Trophoblast cell (in vitro differentiated cells and primary cell): ENCODE results near the gene CCDC63.

Source experiments
- DNase-seq, 2 donors: peaks; one replicate each; pipeline ENCODE4 v3.0.0-alpha.2; 2016
- H2AFZ ChIP-seq: 2 replicates; pipeline ENCODE4 v1.6.1; 2013; ENCODE audit warnings: low read length, moderate library complexity, mild to moderate bottlenecking; ENCODE audit not compliant: insufficient read depth, poor library complexity
- H2AK5ac ChIP-seq: 2 replicates; pipeline ENCODE4 v1.6.1; 2013; ENCODE audit warnings: mild to moderate bottlenecking, low read length
- H2BK120ac ChIP-seq: 2 replicates; pipeline ENCODE4 v1.6.1; 2013; ENCODE audit warnings: low read length, mild to moderate bottlenecking, moderate library complexity; ENCODE audit not compliant: insufficient read depth, poor library complexity
- H2BK12ac ChIP-seq: 2 replicates; pipeline ENCODE4 v1.6.1; 2013; ENCODE audit warnings: mild to moderate bottlenecking, low read length, moderate library complexity
- H2BK5ac ChIP-seq: 2 replicates; pipeline ENCODE4 v1.6.1; 2013; ENCODE audit warnings: low read length, low read depth, moderate library complexity, mild to moderate bottlenecking; ENCODE audit not compliant: poor library complexity
- H3K14ac ChIP-seq: 2 replicates; pipeline ENCODE4 v1.6.1; 2013; ENCODE audit warnings: mild to moderate bottlenecking, low read length
- H3K18ac ChIP-seq: 2 replicates; pipeline ENCODE4 v1.6.1; 2013; ENCODE audit warnings: mild to moderate bottlenecking, low read length
- H3K23ac ChIP-seq: 2 replicates; pipeline ENCODE4 v1.6.1; 2013; ENCODE audit warnings: low read length
- H3K27ac ChIP-seq: 2 replicates; pipeline ENCODE4 v1.5.1; 2013; ENCODE audit warnings: low read depth, mild to moderate bottlenecking, inconsistent platforms, low read length, moderate library complexity
- H3K27me3 ChIP-seq: 2 replicates; pipeline ENCODE4 v1.6.1; 2013; ENCODE audit warnings: inconsistent platforms, mild to moderate bottlenecking, low read length, moderate library complexity; ENCODE audit not compliant: insufficient read depth
- H3K36me3 ChIP-seq, 2 experiments: 1 replicate in 1 of 2; 2 replicates in 1 of 2; pipeline ENCODE4 v1.6.1; 2013; ENCODE audit warnings: low read length in 2 of 2, mild to moderate bottlenecking in 2 of 2, moderate library complexity in 1 of 2; ENCODE audit not compliant: insufficient read depth in 2 of 2, control insufficient read depth in 1 of 2
- H3K4ac ChIP-seq: 2 replicates; pipeline ENCODE4 v1.6.1; 2013; ENCODE audit warnings: low read depth, mild to moderate bottlenecking, low read length, moderate library complexity
- H3K4me1 ChIP-seq, 2 experiments: 1 replicate in 1 of 2; 2 replicates in 1 of 2; pipeline ENCODE4 v1.6.1; 2013; ENCODE audit warnings: low read length in 2 of 2, mild to moderate bottlenecking in 2 of 2, moderate library complexity in 1 of 2; ENCODE audit not compliant: insufficient read depth in 2 of 2, control insufficient read depth in 1 of 2
- H3K4me2 ChIP-seq: 2 replicates; pipeline ENCODE4 v1.6.1; 2013; ENCODE audit warnings: inconsistent platforms, mild to moderate bottlenecking, low read length, moderate library complexity
- H3K4me3 ChIP-seq: 2 replicates; pipeline ENCODE4 v1.5.1; 2013; ENCODE audit warnings: mild to moderate bottlenecking, low read depth, low read length, inconsistent platforms
- H3K79me1 ChIP-seq: one replicate; pipeline ENCODE4 v1.6.1; 2013; ENCODE audit warnings: low read length
- H3K79me2 ChIP-seq: 2 replicates; pipeline ENCODE4 v1.6.1; 2013; ENCODE audit warnings: low read length, mild to moderate bottlenecking; ENCODE audit not compliant: control insufficient read depth, insufficient read depth, poor library complexity
- H3K9ac ChIP-seq: 2 replicates; pipeline ENCODE4 v1.6.1; 2013; ENCODE audit warnings: mild to moderate bottlenecking, low read length
- H3K9me3 ChIP-seq: 2 replicates; pipeline ENCODE4 v1.6.1; 2013; ENCODE audit warnings: low read depth, mild to moderate bottlenecking, control low read depth, inconsistent platforms, low read length; ENCODE audit not compliant: insufficient read depth
- H4K12ac ChIP-seq: 2 replicates; pipeline ENCODE4 v1.6.1; 2013; ENCODE audit warnings: low read depth, mild to moderate bottlenecking, low read length, moderate library complexity
- H4K8ac ChIP-seq: 2 replicates; pipeline ENCODE4 v1.6.1; 2013; ENCODE audit warnings: low read depth, mild to moderate bottlenecking, low read length, moderate library complexity
- H4K91ac ChIP-seq: one replicate; pipeline ENCODE4 v1.6.1; 2013; ENCODE audit warnings: low read depth, mild to moderate bottlenecking, low read length, moderate library complexity
- whole genome bisulfite sequencing: extraction: QIAGEN DNeasy Blood & Tissue Kit; methylation state at CpG from one replicate; pipeline ENCODE4 v1.1.7; 2013; ENCODE audit warnings: missing lambda C conversion rate; ENCODE audit not compliant: insufficient read length, insufficient coverage; ENCODE audit errors: extremely low coverage; 5-methylcytosine and 5-hydroxymethylcytosine counted together

The CCDC63 gene

GRCh38 chr12:110916295-110916875, 69.6 kb downstream of the CCDC63 start:
- Histone ChIP-seq H2BK120ac (no peak overlapping the region), H3K23ac (no peak overlapping the region), H3K4me3 (no peak overlapping the region), H4K8ac (no peak overlapping the region), H3K79me2 (no peaks in the 10 kb centered on the region), H4K12ac (no peak overlapping the region), H2BK5ac (no peak overlapping the region), H3K27ac (no peak overlapping the region), H2BK12ac (no peak overlapping the region), H3K4me2 (no peak overlapping the region), H3K4me1 (peaks cover 0 to 2% of the 10 kb centered on the region in 2 experiments), H4K91ac (no peak overlapping the region), H3K4ac (no peak overlapping the region), H3K36me3 (no peaks in the 10 kb centered on the region), H3K9me3 (no peaks in the 10 kb centered on the region), H3K14ac (no peak overlapping the region), H3K18ac (no peak overlapping the region), H3K27me3 (no peaks in the 10 kb centered on the region), H3K79me1 (no peaks in the 10 kb centered on the region), H2AK5ac (no peak overlapping the region), H3K9ac (no peak overlapping the region), H2AFZ (no peak overlapping the region)
- no CpG with 5 or more reads among the region's 3 CpGs for WGBS
- peak; percentile 39 to 83 for DNase-seq

- H3K4me2 ChIP-seq: peak overlapping the region; percentile 2
- peak; percentile 91 to 98 for DNase-seq
- H3K9ac ChIP-seq: no peak overlapping the region
- H3K18ac ChIP-seq: no peak overlapping the region
- no peaks in the 10 kb centered on the region for H3K36me3 ChIP-seq
- no peak overlapping the region for H4K12ac ChIP-seq
- H4K91ac ChIP-seq: no peak overlapping the region
- H3K4me1 ChIP-seq: peaks cover 0 to 2% of the 10 kb centered on the region in 2 experiments
- no peak overlapping the region for H2BK12ac ChIP-seq
- no peaks in the 10 kb centered on the region for H3K79me1 ChIP-seq
- no peak overlapping the region for H3K23ac ChIP-seq
- H3K79me2 ChIP-seq: no peaks in the 10 kb centered on the region
- no peaks in the 10 kb centered on the region for H3K27me3 ChIP-seq
- no peak overlapping the region for H3K4ac ChIP-seq
- H4K8ac ChIP-seq: no peak overlapping the region
- no peak overlapping the region for H3K4me3 ChIP-seq
- H3K14ac ChIP-seq: no peak overlapping the region
- no peak overlapping the region for H2BK5ac ChIP-seq
- no peak overlapping the region for H2BK120ac ChIP-seq
- no CpG with 5 or more reads among the region's 5 CpGs for WGBS
- H3K9me3 ChIP-seq: no peaks in the 10 kb centered on the region
- H3K27ac ChIP-seq: peak overlapping the region; percentile 31
- H2AFZ ChIP-seq: no peak overlapping the region
- H2AK5ac ChIP-seq: no peak overlapping the region
Measured at GRCh38 chr12:110917467-110917866, 70.7 kb downstream of the CCDC63 start.

GRCh38 chr12:110917961-110918360, 71.2 kb downstream of the CCDC63 start:
- no peak overlapping the region for H2BK5ac ChIP-seq
- H3K79me2 ChIP-seq: no peaks in the 10 kb centered on the region
- no peak overlapping the region for H2BK120ac ChIP-seq
- no peak overlapping the region for H4K12ac ChIP-seq
- no peaks in the 10 kb centered on the region for H3K27me3 ChIP-seq
- no peak overlapping the region for H3K14ac ChIP-seq
- H3K27ac ChIP-seq: peak overlapping the region; percentile 31
- no peak overlapping the region for H3K4me3 ChIP-seq
- H3K23ac ChIP-seq: no peak overlapping the region
- H3K4me1 ChIP-seq: peaks cover 0 to 2% of the 10 kb centered on the region in 2 experiments
- no peaks in the 10 kb centered on the region for H3K9me3 ChIP-seq
- no peaks in the 10 kb centered on the region for H3K79me1 ChIP-seq
- H3K18ac ChIP-seq: no peak overlapping the region
- no peak overlapping the region for H3K9ac ChIP-seq
- no peak overlapping the region for H4K91ac ChIP-seq
- no peak overlapping the region for H2AFZ ChIP-seq
- no peaks in the 10 kb centered on the region for H3K36me3 ChIP-seq
- H2AK5ac ChIP-seq: no peak overlapping the region
- H4K8ac ChIP-seq: no peak overlapping the region
- no peak overlapping the region for H2BK12ac ChIP-seq
- no CpG with 5 or more reads among the region's 7 CpGs for WGBS
- H3K4me2 ChIP-seq: peak overlapping the region; percentile 2
- peak; percentile 73 to 88 for DNase-seq
- no peak overlapping the region for H3K4ac ChIP-seq

- H4K12ac ChIP-seq: no peak overlapping the region
- no peak overlapping the region for H2AFZ ChIP-seq
- no peaks in the 10 kb centered on the region for H3K79me1 ChIP-seq
- no CpG with 5 or more reads among the region's 5 CpGs for WGBS
- no peak overlapping the region for H3K9ac ChIP-seq
- no peaks in the 10 kb centered on the region for H3K27me3 ChIP-seq
- H4K8ac ChIP-seq: no peak overlapping the region
- no peak overlapping the region for H4K91ac ChIP-seq
- no peaks in the 10 kb centered on the region for H3K79me2 ChIP-seq
- no peak overlapping the region for H2BK5ac ChIP-seq
- H3K4me2 ChIP-seq: no peak overlapping the region
- no peak overlapping the region for H3K14ac ChIP-seq
- peaks cover 0 to 2% of the 10 kb centered on the region in 2 experiments for H3K4me1 ChIP-seq
- H3K18ac ChIP-seq: no peak overlapping the region
- H3K27ac ChIP-seq: no peak overlapping the region
- no peaks in the 10 kb centered on the region for H3K36me3 ChIP-seq
- no peaks in the 10 kb centered on the region for H3K9me3 ChIP-seq
- DNase-seq: no peak
- H2BK120ac ChIP-seq: no peak overlapping the region
- no peak overlapping the region for H3K4ac ChIP-seq
- H3K23ac ChIP-seq: no peak overlapping the region
- H2AK5ac ChIP-seq: no peak overlapping the region
- no peak overlapping the region for H2BK12ac ChIP-seq
- H3K4me3 ChIP-seq: no peak overlapping the region
Measured at GRCh38 chr12:110919720-110920119, 72.9 kb downstream of the CCDC63 start.
